ENCODE measurements around the gene RCCD1. TPM values are rescaled to one million over a fixed set of nuclear protein-coding genes. Genes with fewer than 3 reads are reported as not detected.

RCCD1 gene
- total and polyA plus RNA-seq, 4 donors: 3.6 to 13.3 (median 4.3) TPM

GRCh38 chr15:90967206-90967605, 12.5 kb downstream of the RCCD1 start:
- peaks cover 0 to 17% (median 3%) of the 10 kb centered on the region in 4 donors for H3K36me3 ChIP-seq (ENCODE audit: control insufficient read depth in 4 of 4, insufficient read depth in 3 of 4, low read depth in 1 of 4, low read length in 3 of 4)
- no peak overlapping the region for H3K4me3 ChIP-seq (ENCODE audit: low read depth in 1 of 3, low read length in 3 of 3)
- no peak overlapping the region for H3K9ac ChIP-seq (ENCODE audit: low read depth in 1 of 2, low read length in 2 of 2)
- no peaks in the 10 kb centered on the region for H3K4me1 ChIP-seq (ENCODE audit: control insufficient read depth in 4 of 4, insufficient read depth in 4 of 4, low read length in 3 of 4)
- no peak for TF ChIP-seq YY1 (IDR thresholded peaks at IDR 0.05)
- TF ChIP-seq RXRA (IDR thresholded peaks at IDR 0.05): no peak
- TF ChIP-seq MAX (IDR thresholded peaks at IDR 0.05): no peak
- TF ChIP-seq GABPA (IDR thresholded peaks at IDR 0.05 in 1 of 2, conservative IDR thresholded peaks at IDR 0.05 in 1 of 2): no peak
- no peak for TF ChIP-seq SP1 (IDR thresholded peaks at IDR 0.05)
- no peak for TF ChIP-seq ATF3 (IDR thresholded peaks at IDR 0.05)
- no peak for TF ChIP-seq CTCF (IDR thresholded peaks at IDR 0.05; ENCODE audit: low read depth, low read length, missing input control)
- no peak for TF ChIP-seq RAD21 (IDR thresholded peaks at IDR 0.05)
- TF ChIP-seq NR2F2 (IDR thresholded peaks at IDR 0.05): no peak
- TF ChIP-seq JUND (IDR thresholded peaks at IDR 0.05): no peak
- TF ChIP-seq HNF4G (IDR thresholded peaks at IDR 0.05): no peak
- TF ChIP-seq FOXA2 (IDR thresholded peaks at IDR 0.05): no peak
- TF ChIP-seq REST (IDR thresholded peaks at IDR 0.05): no peak
- TF ChIP-seq EGR1 (IDR thresholded peaks at IDR 0.05; ENCODE audit: low read depth in 2 of 2): no peak
- TF ChIP-seq ZBTB33 (IDR thresholded peaks at IDR 0.05): no peak
- TF ChIP-seq FOXA1 (IDR thresholded peaks at IDR 0.05): no peak
- TF ChIP-seq TAF1 (conservative IDR thresholded peaks at IDR 0.05): no peak
- TF ChIP-seq HNF4A (conservative IDR thresholded peaks at IDR 0.05): no peak
- WGBS: 96% methylated on average over 5 of the region's 5 CpGs
- H3K27me3 ChIP-seq (ENCODE audit: control insufficient read depth in 4 of 4, insufficient read depth in 4 of 4, low read length in 3 of 4): no peaks in the 10 kb centered on the region
- no peak for DNase-seq (ENCODE audit: low spot score)
- H3K27ac ChIP-seq (ENCODE audit: low read depth in 1 of 2, low read length in 2 of 2): no peak overlapping the region
- no peaks in the 10 kb centered on the region for H3K9me3 ChIP-seq (ENCODE audit: control insufficient read depth in 4 of 4, low read length in 3 of 4)
